Progenitor cell of endocrine pancreas (in vitro differentiated cells): ENCODE results near the gene HES2. TPM values are rescaled to one million over a fixed set of nuclear protein-coding genes. Genes with fewer than 3 reads are reported as not detected.

Source experiments
- DNase-seq: peaks from one replicate; pipeline ENCODE4 v3.0.0; 2021; ENCODE audit warnings: low spot score; ENCODE audit not compliant: unreplicated experiment
- H3K27ac Mint-ChIP-seq: 2 replicates; pipeline ENCODE4 v1.8.0; 2021; ENCODE audit warnings: mild to moderate bottlenecking, moderate library complexity, mixed read lengths
- H3K27me3 Mint-ChIP-seq: 2 replicates; pipeline ENCODE4 v1.8.0; 2021; ENCODE audit warnings: mixed read lengths
- H3K36me3 Mint-ChIP-seq: 2 replicates; pipeline ENCODE4 v1.8.0; 2022; ENCODE audit warnings: mixed read lengths; ENCODE audit not compliant: insufficient read depth
- H3K4me1 Mint-ChIP-seq: 2 replicates; pipeline ENCODE4 v1.8.0; 2021; ENCODE audit warnings: low read depth, mixed read lengths
- H3K4me3 Mint-ChIP-seq: 2 replicates; pipeline ENCODE4 v1.8.0; 2021; ENCODE audit warnings: low read depth, mild to moderate bottlenecking, moderate library complexity, mixed read lengths
- H3K9me3 Mint-ChIP-seq: 2 replicates; pipeline ENCODE4 v1.8.0; 2021; ENCODE audit warnings: low read depth, mixed read lengths
- total RNA-seq: library from RNA; stranded (reverse); gene quantifications from 2 replicates; pipeline ENCODE4 v1.2.1, GENCODE V29; 2021
- TF ChIP-seq, protein P1 (sequence below): fragments of 200-600 bp; sonication (generic); IDR thresholded peaks from one replicate; pipeline ENCODE4 v1.5.0; 2021; ENCODE audit warnings: antibody characterized with exemption, mild to moderate bottlenecking; ENCODE audit not compliant: unreplicated experiment

The HES2 gene
- total RNA-seq, 1 donor from 2014 or later = 0.12 TPM

DNA sequence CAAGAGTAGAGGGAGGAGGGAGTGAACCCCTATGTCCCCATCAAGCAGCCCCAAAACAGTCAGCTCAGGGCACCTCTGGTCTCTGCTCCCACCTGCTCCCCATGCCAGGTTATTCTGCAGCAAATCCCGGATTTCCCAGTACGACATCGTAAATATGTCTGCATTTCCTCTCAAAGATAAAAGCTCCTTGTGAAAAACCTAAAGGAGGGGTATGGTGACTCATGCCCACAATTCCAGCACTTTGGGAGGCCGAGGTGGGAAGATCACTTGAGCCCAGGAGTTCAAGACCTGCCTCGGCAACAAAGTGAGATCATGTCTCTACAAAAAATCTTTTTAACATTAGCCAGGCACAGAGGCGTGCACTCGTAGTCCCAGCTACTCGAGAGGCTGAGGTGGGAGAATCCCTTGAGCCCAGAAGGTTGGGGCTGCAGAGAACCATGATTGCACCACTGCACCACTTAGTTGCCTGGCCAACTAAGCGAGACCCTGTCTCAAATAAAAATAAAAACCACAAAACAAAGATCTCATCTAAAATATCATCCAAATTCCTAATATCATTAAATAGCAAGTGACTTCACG lies 33.3 kb downstream of the HES2 start:
- H3K27ac Mint-ChIP-seq = no peak overlapping the region
- no peak for DNase-seq
- no peak overlapping the region for H3K4me3 Mint-ChIP-seq

DNA sequence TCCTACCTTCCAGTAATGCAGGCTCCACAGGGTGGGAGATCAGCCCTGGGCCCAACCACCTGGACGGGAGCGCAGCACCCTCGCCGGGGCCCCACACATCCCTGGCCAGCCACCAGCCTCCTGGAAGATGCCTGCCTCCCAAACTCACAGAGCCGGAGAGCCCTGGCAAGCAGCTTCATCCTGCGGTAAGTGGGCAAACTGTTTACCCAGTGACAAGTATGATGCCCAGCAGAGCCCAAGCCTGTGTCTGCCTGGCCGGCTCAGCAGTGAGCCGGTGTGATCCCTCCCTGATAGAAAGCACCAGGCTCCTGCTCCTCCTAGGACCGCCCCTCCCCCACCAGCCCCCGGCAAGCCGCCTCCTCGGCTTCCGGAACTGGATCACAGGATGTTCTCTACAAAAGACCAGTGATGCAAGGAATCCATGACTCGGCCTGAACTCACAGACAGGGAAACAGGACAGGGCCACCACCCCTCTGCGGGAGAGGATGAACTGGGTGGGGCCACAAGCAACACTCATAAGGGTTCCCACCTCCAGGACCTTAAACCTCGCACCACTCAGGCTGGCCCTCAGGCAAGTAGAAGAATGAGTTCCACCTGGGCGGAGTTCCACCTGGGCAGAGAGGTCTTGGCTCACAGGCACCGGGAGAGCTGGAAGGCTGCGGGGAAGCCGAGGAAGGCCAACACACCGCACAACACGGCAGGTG lies 34.1 kb downstream of the HES2 start:
- Mint-ChIP-seq H3K4me3 (no peak overlapping the region), H3K27ac (no peak overlapping the region), H3K36me3 (no peaks in the 10 kb centered on the region), H3K9me3 (no peaks in the 10 kb centered on the region), H3K4me1 (peaks cover 2% of the 10 kb centered on the region), H3K27me3 (no peaks in the 10 kb centered on the region)
- DNase-seq = no peak
- TF ChIP-seq, protein P1, sequence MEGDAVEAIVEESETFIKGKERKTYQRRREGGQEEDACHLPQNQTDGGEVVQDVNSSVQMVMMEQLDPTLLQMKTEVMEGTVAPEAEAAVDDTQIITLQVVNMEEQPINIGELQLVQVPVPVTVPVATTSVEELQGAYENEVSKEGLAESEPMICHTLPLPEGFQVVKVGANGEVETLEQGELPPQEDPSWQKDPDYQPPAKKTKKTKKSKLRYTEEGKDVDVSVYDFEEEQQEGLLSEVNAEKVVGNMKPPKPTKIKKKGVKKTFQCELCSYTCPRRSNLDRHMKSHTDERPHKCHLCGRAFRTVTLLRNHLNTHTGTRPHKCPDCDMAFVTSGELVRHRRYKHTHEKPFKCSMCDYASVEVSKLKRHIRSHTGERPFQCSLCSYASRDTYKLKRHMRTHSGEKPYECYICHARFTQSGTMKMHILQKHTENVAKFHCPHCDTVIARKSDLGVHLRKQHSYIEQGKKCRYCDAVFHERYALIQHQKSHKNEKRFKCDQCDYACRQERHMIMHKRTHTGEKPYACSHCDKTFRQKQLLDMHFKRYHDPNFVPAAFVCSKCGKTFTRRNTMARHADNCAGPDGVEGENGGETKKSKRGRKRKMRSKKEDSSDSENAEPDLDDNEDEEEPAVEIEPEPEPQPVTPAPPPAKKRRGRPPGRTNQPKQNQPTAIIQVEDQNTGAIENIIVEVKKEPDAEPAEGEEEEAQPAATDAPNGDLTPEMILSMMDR = no peak

More for the DNA sequence above, 33.3 kb downstream of the HES2 start:
- H3K4me1 Mint-ChIP-seq = peaks cover 2% of the 10 kb centered on the region
- no peaks in the 10 kb centered on the region for H3K36me3 Mint-ChIP-seq
- H3K9me3 Mint-ChIP-seq = no peaks in the 10 kb centered on the region
- TF ChIP-seq, protein P1 = no peak
- no peaks in the 10 kb centered on the region for H3K27me3 Mint-ChIP-seq

DNA sequence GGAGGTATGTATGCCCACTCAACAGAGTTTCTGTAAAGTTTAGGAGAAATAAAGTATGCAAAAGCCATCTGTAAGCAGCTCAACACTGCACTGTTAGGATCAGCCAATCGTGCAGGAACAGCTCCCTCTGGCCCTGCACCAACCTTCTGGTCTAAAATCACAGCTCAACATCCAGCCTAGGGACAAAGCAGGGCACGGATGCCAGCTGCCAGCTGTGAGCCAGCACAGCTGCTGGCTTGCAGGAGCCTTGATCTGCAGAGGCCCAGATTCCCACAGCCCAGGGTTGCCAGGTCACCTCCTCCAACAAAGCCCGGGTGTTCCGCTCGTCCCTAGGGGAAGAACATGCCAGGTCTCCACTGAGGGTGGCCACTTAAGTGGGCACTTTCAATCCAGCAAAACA lies 34.8 kb downstream of the HES2 start:
- no peaks in the 10 kb centered on the region for H3K27me3 Mint-ChIP-seq
- peaks cover 1% of the 10 kb centered on the region for H3K9me3 Mint-ChIP-seq
- peaks cover 2% of the 10 kb centered on the region for H3K4me1 Mint-ChIP-seq
- H3K4me3 Mint-ChIP-seq = no peak overlapping the region
- H3K27ac Mint-ChIP-seq = no peak overlapping the region
- no peak for DNase-seq
- TF ChIP-seq, protein P1 = no peak
- H3K36me3 Mint-ChIP-seq = peaks cover 2% of the 10 kb centered on the region

DNA sequence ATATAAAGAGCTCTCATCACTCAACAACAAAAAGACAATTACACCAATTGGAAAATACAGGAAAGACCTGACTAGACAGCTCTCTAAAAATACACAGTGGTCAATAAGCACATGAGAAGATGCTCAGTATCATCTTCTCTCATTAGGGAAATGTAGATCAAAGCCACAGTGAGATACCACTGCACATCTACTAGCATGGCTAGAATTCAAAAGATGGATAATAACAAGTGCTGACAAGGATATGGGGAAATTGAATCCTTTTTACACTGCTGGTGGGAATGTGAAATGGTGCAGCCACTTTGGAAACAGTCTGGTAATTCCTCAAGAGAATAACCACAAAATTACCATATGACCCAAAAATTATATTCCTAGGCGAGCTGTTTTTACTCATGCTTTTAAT lies 35.6 kb downstream of the HES2 start:
- peaks cover 3% of the 10 kb centered on the region for H3K9me3 Mint-ChIP-seq
- DNase-seq = no peak
- H3K36me3 Mint-ChIP-seq = peaks cover 4% of the 10 kb centered on the region
- H3K27ac Mint-ChIP-seq = no peak overlapping the region
- no peak overlapping the region for H3K4me3 Mint-ChIP-seq
- no peaks in the 10 kb centered on the region for H3K27me3 Mint-ChIP-seq
- TF ChIP-seq, protein P1 = no peak
- peaks cover 2% of the 10 kb centered on the region for H3K4me1 Mint-ChIP-seq

DNA sequence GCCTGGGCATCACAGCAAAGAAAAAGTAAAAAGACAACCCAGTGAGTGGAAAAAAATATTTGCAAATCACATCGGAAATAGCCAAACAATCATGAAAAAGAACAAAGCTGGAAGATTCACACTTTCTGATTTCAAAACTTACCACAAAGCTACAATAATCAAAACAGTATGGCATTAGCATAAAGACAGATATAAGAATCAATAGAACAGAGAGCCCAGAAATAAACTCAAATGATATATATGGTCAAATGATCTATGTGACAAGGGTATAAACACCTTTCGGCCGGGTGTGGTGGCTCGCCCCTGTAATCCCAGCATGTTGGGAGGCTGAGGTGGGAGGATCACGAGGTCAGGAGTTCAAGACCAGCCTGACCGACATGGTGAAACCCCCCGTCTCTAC lies 39.7 kb downstream of the HES2 start:
- no peak overlapping the region for H3K4me3 Mint-ChIP-seq
- H3K27ac Mint-ChIP-seq = no peak overlapping the region
- DNase-seq = no peak
- H3K4me1 Mint-ChIP-seq = no peaks in the 10 kb centered on the region
- H3K9me3 Mint-ChIP-seq = peaks cover 3% of the 10 kb centered on the region
- TF ChIP-seq, protein P1 = no peak
- no peaks in the 10 kb centered on the region for H3K27me3 Mint-ChIP-seq
- peaks cover 4% of the 10 kb centered on the region for H3K36me3 Mint-ChIP-seq
